ENCODE measurements around the gene OVOL2. TPM values are rescaled to one million over a fixed set of nuclear protein-coding genes. Genes with fewer than 3 reads are reported as not detected.

OVOL2 gene
- total and polyA plus RNA-seq, 2 experiments from 2014 or later: not detected

DNA sequence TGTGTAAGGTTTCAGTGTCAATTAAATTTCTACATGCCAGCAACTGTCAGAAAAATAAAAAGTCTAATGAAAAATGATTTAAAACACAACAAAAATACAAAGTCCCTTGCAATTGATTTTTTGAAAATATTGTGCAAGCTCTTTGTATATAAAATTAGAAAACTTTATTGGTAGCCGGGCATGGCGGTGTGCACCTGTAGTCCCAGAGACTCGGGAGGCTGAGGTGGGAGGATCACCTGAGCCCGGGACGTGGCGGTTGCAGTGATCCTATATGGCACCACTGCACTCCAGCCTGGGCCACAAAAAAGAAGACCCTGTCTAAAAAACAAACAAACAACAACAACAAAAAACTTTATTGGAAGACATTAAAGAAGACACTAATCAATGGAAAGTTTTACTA lies 6.0 kb upstream of the OVOL2 start:
- Histone ChIP-seq H3K9ac (no peak overlapping the region), H3K79me2 (ENCODE audit: insufficient read depth) (no peaks in the 10 kb centered on the region), H3K9me3 (ENCODE audit: low read depth) (no peaks in the 10 kb centered on the region), H3F3A (ENCODE audit: insufficient read depth) (no peaks in the 10 kb centered on the region), H4K20me1 (ENCODE audit: insufficient read depth) (no peaks in the 10 kb centered on the region), H3K9me2 (ENCODE audit: insufficient read depth) (no peaks in the 10 kb centered on the region), H3K27me3 (replicated peaks; ENCODE audit: insufficient read depth) (peaks cover 39% of the 10 kb centered on the region), H3K4me2 (ENCODE audit: unreplicated experiment) (no peak overlapping the region), H2AFZ (no peak overlapping the region), H3K27ac (no peak overlapping the region), H3K4me3 (no peak overlapping the region), H3K4me1 (ENCODE audit: insufficient read depth) (no peaks in the 10 kb centered on the region), H3K36me3 (ENCODE audit: low read depth) (no peaks in the 10 kb centered on the region)
- 78 to 85% methylated on average over 6 of the region's 6 CpGs for WGBS, 2 experiments (ENCODE audit: low coverage in 1 of 2, low lambda C conversion rate in 2 of 2, missing lambda C conversion rate in 2 of 2)
- DNase-seq: no peak
- in situ Hi-C loops (cut with MboI): no loop called here
- TF ChIP-seq EZH2phosphoT487 (IDR thresholded peaks at IDR 0.05; ENCODE audit: insufficient read depth, low read depth): no peak
- no peak for TF ChIP-seq EZH2 (IDR thresholded peaks at IDR 0.05; ENCODE audit: insufficient read depth, poor library complexity, severe bottlenecking)

DNA sequence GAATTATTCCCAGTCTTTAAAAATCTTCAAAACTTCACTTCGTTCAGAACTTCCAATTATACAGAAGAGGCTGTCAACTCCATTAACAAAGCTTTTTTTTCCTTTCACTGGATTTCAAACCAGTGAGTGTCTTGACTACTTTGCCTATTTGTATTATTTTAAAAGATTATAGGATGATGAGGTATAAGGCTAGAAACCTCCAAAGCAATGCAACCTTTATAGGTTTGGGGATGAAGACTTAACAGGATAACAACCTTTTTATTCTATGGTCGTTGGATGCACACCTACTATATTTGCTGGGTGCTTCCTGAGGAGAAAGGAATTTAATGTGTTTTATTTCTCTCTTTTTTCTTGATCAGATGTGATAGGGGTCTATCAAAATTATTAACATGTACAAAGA lies 1.9 kb upstream of the OVOL2 start:
- Histone ChIP-seq H3K9ac (no peak overlapping the region), H3K4me1 (ENCODE audit: insufficient read depth) (no peaks in the 10 kb centered on the region), H2AFZ (no peak overlapping the region), H3K27me3 (replicated peaks; ENCODE audit: insufficient read depth) (peaks cover 77% of the 10 kb centered on the region), H3K9me2 (ENCODE audit: insufficient read depth) (no peaks in the 10 kb centered on the region), H3K4me3 (no peak overlapping the region), H3K9me3 (ENCODE audit: low read depth) (no peaks in the 10 kb centered on the region), H4K20me1 (ENCODE audit: insufficient read depth) (no peaks in the 10 kb centered on the region), H3K4me2 (ENCODE audit: unreplicated experiment) (no peak overlapping the region), H3K79me2 (ENCODE audit: insufficient read depth) (no peaks in the 10 kb centered on the region), H3K36me3 (ENCODE audit: low read depth) (no peaks in the 10 kb centered on the region), H3F3A (ENCODE audit: insufficient read depth) (no peaks in the 10 kb centered on the region), H3K27ac (no peak overlapping the region)
- WGBS, 2 experiments (ENCODE audit: low coverage in 1 of 2, low lambda C conversion rate in 2 of 2, missing lambda C conversion rate in 2 of 2): 3 to 4% methylated on average over 2 of the region's 2 CpGs
- TF ChIP-seq EZH2phosphoT487 (IDR thresholded peaks at IDR 0.05; ENCODE audit: insufficient read depth, low read depth): no peak
- no peak for TF ChIP-seq EZH2 (IDR thresholded peaks at IDR 0.05; ENCODE audit: insufficient read depth, poor library complexity, severe bottlenecking)
- no peak for DNase-seq
- in situ Hi-C loops (cut with MboI): no loop called here

DNA sequence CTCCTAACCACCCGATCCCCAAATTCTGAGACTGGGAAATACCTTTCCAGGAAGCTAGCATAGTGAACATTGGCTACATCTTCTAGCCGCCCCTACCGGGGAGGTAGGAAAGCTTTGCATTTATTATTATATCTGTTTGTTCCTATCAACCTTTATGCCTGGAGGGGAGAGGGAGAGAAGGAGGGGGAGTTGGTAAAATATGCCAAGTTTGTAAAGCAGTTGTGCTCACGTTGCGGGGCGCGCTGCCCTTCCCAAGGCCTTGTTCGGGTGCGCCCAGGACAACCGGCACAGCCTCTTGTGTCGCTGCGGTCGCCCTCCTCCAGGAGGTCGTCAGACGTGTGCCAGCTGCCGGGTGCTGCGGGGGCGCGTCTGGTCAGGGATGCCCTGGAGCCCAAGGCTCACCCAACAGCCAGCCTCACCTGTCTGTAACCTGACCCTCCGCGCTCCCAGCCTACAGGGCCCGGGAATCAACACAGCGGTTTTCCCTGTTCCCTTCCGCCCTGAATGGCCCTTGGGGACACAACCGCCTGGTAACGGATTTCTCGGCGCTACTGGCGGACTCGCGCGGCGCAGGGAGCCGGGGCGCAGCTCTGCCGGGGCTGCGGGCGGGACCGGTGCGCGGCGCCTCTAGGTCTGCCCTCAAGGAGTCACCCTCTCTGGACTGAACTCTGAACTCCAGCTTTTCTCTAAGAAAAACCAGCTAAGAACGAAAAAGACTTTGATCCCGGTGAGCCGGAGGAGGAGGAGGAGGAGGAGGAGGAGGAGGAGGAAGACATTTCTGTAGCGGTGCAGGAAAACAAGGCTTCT lies 1.1 kb upstream of the OVOL2 start:
- H4K20me1 ChIP-seq (ENCODE audit: insufficient read depth): no peaks in the 10 kb centered on the region
- no peak overlapping the region for H3K27ac ChIP-seq
- no peak overlapping the region for H3K9ac ChIP-seq
- no peaks in the 10 kb centered on the region for H3K9me2 ChIP-seq (ENCODE audit: insufficient read depth)
- in situ Hi-C loops (cut with MboI): no loop called here
- TF ChIP-seq EZH2 (IDR thresholded peaks at IDR 0.05; ENCODE audit: insufficient read depth, poor library complexity, severe bottlenecking): no peak
- DNase-seq: peak; percentile 27
- H3K9me3 ChIP-seq (ENCODE audit: low read depth): no peaks in the 10 kb centered on the region
- H3F3A ChIP-seq (ENCODE audit: insufficient read depth): no peaks in the 10 kb centered on the region
- no peaks in the 10 kb centered on the region for H3K36me3 ChIP-seq (ENCODE audit: low read depth)
- WGBS, 2 experiments (ENCODE audit: low coverage in 1 of 2, low lambda C conversion rate in 2 of 2, missing lambda C conversion rate in 2 of 2): 2 to 3% methylated on average over 42 to 46 of the region's 46 CpGs
- H2AFZ ChIP-seq: peak overlapping the region; percentile 30; the same call in 1 of the 2 replicates
- H3K4me3 ChIP-seq: 0 out of 2 replicates have a peak overlapping the region, but pooled peaks have one; percentile 23
- H3K4me2 ChIP-seq (ENCODE audit: unreplicated experiment): no peak overlapping the region
- no peaks in the 10 kb centered on the region for H3K4me1 ChIP-seq (ENCODE audit: insufficient read depth)
- H3K27me3 ChIP-seq (replicated peaks; ENCODE audit: insufficient read depth): peaks cover 83% of the 10 kb centered on the region
- H3K79me2 ChIP-seq (ENCODE audit: insufficient read depth): no peaks in the 10 kb centered on the region

DNA sequence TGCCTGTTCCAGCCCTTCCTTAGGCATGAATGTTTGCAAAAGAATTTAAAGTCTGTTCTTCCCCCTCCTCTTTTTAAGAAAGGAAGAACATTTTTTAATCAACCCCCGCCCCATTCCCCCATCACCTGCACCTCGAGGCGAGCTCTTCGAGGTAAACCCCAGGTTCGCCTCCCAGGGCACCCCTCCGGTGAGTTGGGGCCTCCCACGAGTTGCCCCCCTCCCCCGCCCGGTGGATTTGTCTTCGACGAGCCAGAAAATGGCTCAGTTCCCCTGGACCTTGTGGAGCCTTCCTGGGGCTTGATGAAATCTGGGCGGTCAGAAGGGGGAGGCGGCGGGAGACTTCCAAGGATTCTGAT lies 256 bp upstream of the OVOL2 start:
- H4K20me1 ChIP-seq (ENCODE audit: insufficient read depth): no peaks in the 10 kb centered on the region
- no peaks in the 10 kb centered on the region for H3K9me2 ChIP-seq (ENCODE audit: insufficient read depth)
- H3K27ac ChIP-seq: no peak overlapping the region
- no peaks in the 10 kb centered on the region for H3K9me3 ChIP-seq (ENCODE audit: low read depth)
- no peak overlapping the region for H3K4me3 ChIP-seq
- H3K9ac ChIP-seq: no peak overlapping the region
- H3F3A ChIP-seq (ENCODE audit: insufficient read depth): no peaks in the 10 kb centered on the region
- H3K36me3 ChIP-seq (ENCODE audit: low read depth): no peaks in the 10 kb centered on the region
- no peaks in the 10 kb centered on the region for H3K4me1 ChIP-seq (ENCODE audit: insufficient read depth)
- H3K79me2 ChIP-seq (ENCODE audit: insufficient read depth): no peaks in the 10 kb centered on the region
- TF ChIP-seq EZH2phosphoT487 (IDR thresholded peaks at IDR 0.05; ENCODE audit: insufficient read depth, low read depth) (no peak; the same call in 1 of the 2 replicates), EZH2 (IDR thresholded peaks at IDR 0.05; ENCODE audit: insufficient read depth, poor library complexity, severe bottlenecking) (no peak)
- DNase-seq: no peak
- WGBS, 2 experiments (ENCODE audit: low coverage in 1 of 2, low lambda C conversion rate in 2 of 2, missing lambda C conversion rate in 2 of 2): 3 to 4% methylated on average over 14 of the region's 14 CpGs
- no peak overlapping the region for H2AFZ ChIP-seq
- no peak overlapping the region for H3K4me2 ChIP-seq (ENCODE audit: unreplicated experiment)
- H3K27me3 ChIP-seq (replicated peaks; ENCODE audit: insufficient read depth): peaks cover 85% of the 10 kb centered on the region
- in situ Hi-C loops (cut with MboI): no loop called here

Data from GM23248 (cell line).